Activated naive CD4-positive, alpha-beta T cell treated with anti-CD3 and anti-CD28 coated beads, Interleukin-2, amount 10 ng/mL, durations not matched to agents 7 days and 5 days (primary cell): ENCODE measurements around the gene NLGN4X.

Experiments
- CTCF ChIA-PET: fragments of 350-600 bp; sonication (Branson Sonifier 250); formaldehyde crosslinking; loops from one replicate; lab custom pipeline; 2021; ENCODE audit warnings: antibody characterized with exemption; lab: Charles Lee
- DNase-seq: peaks from one replicate; pipeline ENCODE4 v3.0.0-alpha.2; 2020
- H3K27ac Mint-ChIP-seq: one replicate; pipeline ENCODE4 v1.8.0; 2021; ENCODE audit warnings: mild to moderate bottlenecking, moderate library complexity, mixed read lengths
- H3K27me3 Mint-ChIP-seq: one replicate; pipeline ENCODE4 v1.8.0; 2021; ENCODE audit warnings: mild to moderate bottlenecking, mixed read lengths
- H3K36me3 Mint-ChIP-seq: one replicate; pipeline ENCODE4 v1.8.0; 2021; ENCODE audit warnings: mixed read lengths
- H3K4me1 Mint-ChIP-seq: one replicate; pipeline ENCODE4 v1.8.0; 2021; ENCODE audit warnings: mixed read lengths
- H3K4me3 Mint-ChIP-seq: one replicate; pipeline ENCODE4 v1.8.0; 2021; ENCODE audit warnings: mild to moderate bottlenecking, moderate library complexity, mixed read lengths
- H3K9me3 Mint-ChIP-seq: one replicate; pipeline ENCODE4 v1.8.0; 2021; ENCODE audit warnings: mixed read lengths

NLGN4X gene

GRCh38 chrX:6095469-6095868, 133.2 kb downstream of the NLGN4X start:
- DNase-seq, result no peak
- CTCF ChIA-PET, result no interaction called here
- no peaks in the 10 kb centered on the region for H3K27me3 Mint-ChIP-seq
- H3K4me1 Mint-ChIP-seq, result no peaks in the 10 kb centered on the region
- no peak overlapping the region for H3K4me3 Mint-ChIP-seq
- no peak overlapping the region for H3K27ac Mint-ChIP-seq
- no peaks in the 10 kb centered on the region for H3K36me3 Mint-ChIP-seq
- no peaks in the 10 kb centered on the region for H3K9me3 Mint-ChIP-seq

GRCh38 chrX:6074532-6074931, 154.1 kb downstream of the NLGN4X start:
- no peak for DNase-seq
- CTCF ChIA-PET, result no interaction called here

GRCh38 chrX:6071731-6072130, 156.9 kb downstream of the NLGN4X start:
- Mint-ChIP-seq H3K4me1 (no peaks in the 10 kb centered on the region), H3K27me3 (no peaks in the 10 kb centered on the region), H3K9me3 (no peaks in the 10 kb centered on the region), H3K36me3 (no peaks in the 10 kb centered on the region), H3K27ac (no peak overlapping the region), H3K4me3 (no peak overlapping the region)
- CTCF ChIA-PET, result no interaction called here
- no peak for DNase-seq

More at GRCh38 chrX:6074532-6074931, 154.1 kb downstream of the NLGN4X start:
- Mint-ChIP-seq H3K27ac (no peak overlapping the region), H3K9me3 (no peaks in the 10 kb centered on the region), H3K36me3 (no peaks in the 10 kb centered on the region), H3K27me3 (no peaks in the 10 kb centered on the region), H3K4me1 (no peaks in the 10 kb centered on the region), H3K4me3 (no peak overlapping the region)

GRCh38 chrX:6067600-6067999, 161.1 kb downstream of the NLGN4X start:
- Mint-ChIP-seq H3K4me3 (no peak overlapping the region), H3K4me1 (no peaks in the 10 kb centered on the region), H3K9me3 (no peaks in the 10 kb centered on the region), H3K36me3 (no peaks in the 10 kb centered on the region), H3K27ac (no peak overlapping the region), H3K27me3 (no peaks in the 10 kb centered on the region)
- CTCF ChIA-PET, result no interaction called here
- no peak for DNase-seq

GRCh38 chrX:6053141-6053540, 175.5 kb downstream of the NLGN4X start:
- H3K4me1 Mint-ChIP-seq, result no peaks in the 10 kb centered on the region
- H3K27me3 Mint-ChIP-seq, result no peaks in the 10 kb centered on the region
- no peak overlapping the region for H3K27ac Mint-ChIP-seq
- no peak for DNase-seq
- H3K4me3 Mint-ChIP-seq, result no peak overlapping the region
- H3K9me3 Mint-ChIP-seq, result no peaks in the 10 kb centered on the region
- H3K36me3 Mint-ChIP-seq, result no peaks in the 10 kb centered on the region
- CTCF ChIA-PET, result no interaction called here

GRCh38 chrX:6052111-6052745, 176.4 kb downstream of the NLGN4X start:
- CTCF ChIA-PET, result no interaction called here
- no peaks in the 10 kb centered on the region for H3K9me3 Mint-ChIP-seq
- no peak overlapping the region for H3K4me3 Mint-ChIP-seq
- H3K4me1 Mint-ChIP-seq, result no peaks in the 10 kb centered on the region
- no peak overlapping the region for H3K27ac Mint-ChIP-seq
- no peaks in the 10 kb centered on the region for H3K27me3 Mint-ChIP-seq
- DNase-seq, result no peak
- H3K36me3 Mint-ChIP-seq, result no peaks in the 10 kb centered on the region

GRCh38 chrX:6049132-6049531, 179.5 kb downstream of the NLGN4X start:
- Mint-ChIP-seq H3K27me3 (no peaks in the 10 kb centered on the region), H3K4me1 (no peaks in the 10 kb centered on the region), H3K4me3 (no peak overlapping the region), H3K27ac (no peak overlapping the region), H3K9me3 (no peaks in the 10 kb centered on the region), H3K36me3 (no peaks in the 10 kb centered on the region)
- CTCF ChIA-PET, result no interaction called here
- DNase-seq, result no peak

GRCh38 chrX:6041630-6042029, 187.0 kb downstream of the NLGN4X start:
- no peaks in the 10 kb centered on the region for H3K36me3 Mint-ChIP-seq
- H3K4me3 Mint-ChIP-seq, result no peak overlapping the region
- CTCF ChIA-PET, result no interaction called here
- H3K9me3 Mint-ChIP-seq, result no peaks in the 10 kb centered on the region
- no peaks in the 10 kb centered on the region for H3K4me1 Mint-ChIP-seq
- H3K27ac Mint-ChIP-seq, result no peak overlapping the region
- DNase-seq, result no peak
- no peaks in the 10 kb centered on the region for H3K27me3 Mint-ChIP-seq

GRCh38 chrX:6029014-6029413, 199.7 kb downstream of the NLGN4X start:
- Mint-ChIP-seq H3K36me3 (no peaks in the 10 kb centered on the region), H3K27ac (no peak overlapping the region), H3K9me3 (no peaks in the 10 kb centered on the region), H3K27me3 (no peaks in the 10 kb centered on the region), H3K4me3 (no peak overlapping the region), H3K4me1 (no peaks in the 10 kb centered on the region)
- no peak for DNase-seq
- CTCF ChIA-PET, result no interaction called here

- no peaks in the 10 kb centered on the region for H3K9me3 Mint-ChIP-seq
These were observed 201.7 kb downstream of the NLGN4X start for GRCh38 chrX:6026980-6027379.

GRCh38 chrX:6026429-6026828, 202.2 kb downstream of the NLGN4X start:
- Mint-ChIP-seq H3K4me1 (no peaks in the 10 kb centered on the region), H3K9me3 (no peaks in the 10 kb centered on the region), H3K36me3 (no peaks in the 10 kb centered on the region), H3K27me3 (no peaks in the 10 kb centered on the region), H3K27ac (no peak overlapping the region), H3K4me3 (no peak overlapping the region)
- CTCF ChIA-PET, result no interaction called here
- no peak for DNase-seq

More at GRCh38 chrX:6026980-6027379, 201.7 kb downstream of the NLGN4X start:
- no peak overlapping the region for H3K4me3 Mint-ChIP-seq
- no peaks in the 10 kb centered on the region for H3K27me3 Mint-ChIP-seq
- no peaks in the 10 kb centered on the region for H3K4me1 Mint-ChIP-seq
- CTCF ChIA-PET, result no interaction called here
- H3K27ac Mint-ChIP-seq, result no peak overlapping the region
- no peaks in the 10 kb centered on the region for H3K36me3 Mint-ChIP-seq
- no peak for DNase-seq

GRCh38 chrX:6024204-6024603, 204.5 kb downstream of the NLGN4X start:
- no peak overlapping the region for H3K27ac Mint-ChIP-seq
- H3K36me3 Mint-ChIP-seq, result no peaks in the 10 kb centered on the region
- H3K4me1 Mint-ChIP-seq, result no peaks in the 10 kb centered on the region
- no peaks in the 10 kb centered on the region for H3K27me3 Mint-ChIP-seq
- CTCF ChIA-PET, result no interaction called here
- no peaks in the 10 kb centered on the region for H3K9me3 Mint-ChIP-seq
- H3K4me3 Mint-ChIP-seq, result no peak overlapping the region
- no peak for DNase-seq

GRCh38 chrX:6021316-6022091, 207.2 kb downstream of the NLGN4X start:
- no peaks in the 10 kb centered on the region for H3K27me3 Mint-ChIP-seq
- no peak overlapping the region for H3K4me3 Mint-ChIP-seq
- no peaks in the 10 kb centered on the region for H3K4me1 Mint-ChIP-seq
- no peak overlapping the region for H3K27ac Mint-ChIP-seq
- CTCF ChIA-PET, result no interaction called here
- H3K36me3 Mint-ChIP-seq, result no peaks in the 10 kb centered on the region
- no peaks in the 10 kb centered on the region for H3K9me3 Mint-ChIP-seq
- peak; percentile 38 for DNase-seq

- no peak for DNase-seq
- Mint-ChIP-seq H3K27me3 (no peaks in the 10 kb centered on the region), H3K27ac (no peak overlapping the region), H3K36me3 (no peaks in the 10 kb centered on the region), H3K4me3 (no peak overlapping the region), H3K4me1 (no peaks in the 10 kb centered on the region), H3K9me3 (no peaks in the 10 kb centered on the region)
- CTCF ChIA-PET, result interaction anchor here (0.6 kb wide), 1 partner anchor 938 kb away, joined by 3 read pairs; no protein-coding TSS in a partner anchor
These were observed 209.6 kb downstream of the NLGN4X start for GRCh38 chrX:6019076-6019475.

GRCh38 chrX:6015423-6015822, 213.2 kb downstream of the NLGN4X start:
- H3K36me3 Mint-ChIP-seq, result no peaks in the 10 kb centered on the region
- H3K9me3 Mint-ChIP-seq, result no peaks in the 10 kb centered on the region
- H3K4me3 Mint-ChIP-seq, result no peak overlapping the region
- no peak for DNase-seq
- H3K27ac Mint-ChIP-seq, result no peak overlapping the region
- CTCF ChIA-PET, result no interaction called here
- H3K27me3 Mint-ChIP-seq, result no peaks in the 10 kb centered on the region
- no peaks in the 10 kb centered on the region for H3K4me1 Mint-ChIP-seq
